Activated CD4-positive, alpha-beta memory T cell treated with anti-CD3 and anti-CD28 coated beads, Interleukin-2, amount 10 ng/mL, durations not matched to agents 7 days and 5 days (primary cell): ENCODE measurements around the gene MND1. TPM values are rescaled to one million over a fixed set of nuclear protein-coding genes. Genes with fewer than 3 reads are reported as not detected.
"Not testable (repeated sequence)": the region's sequence is repeated elsewhere in the genome, so short reads cannot be mapped to it uniquely, and the experiment has no call there.

ENCODE experiments used
- CTCF ChIA-PET: fragments of 350-600 bp; sonication (Branson Sonifier 250); formaldehyde crosslinking; loops from one replicate; lab custom pipeline; 2021; ENCODE audit warnings: antibody characterized with exemption, inconsistent platforms; lab: Charles Lee
- POLR2A ChIA-PET: fragments of 350-600 bp; sonication (Branson Sonifier 250); formaldehyde crosslinking; loops from one replicate; lab custom pipeline; 2021; ENCODE audit warnings: antibody characterized with exemption; lab: Charles Lee
- DNase-seq: peaks from one replicate; pipeline ENCODE4 v3.0.0-alpha.2; 2020
- H3K27ac Mint-ChIP-seq: one replicate; pipeline ENCODE4 v1.8.0; 2021; ENCODE audit warnings: mild to moderate bottlenecking, mixed read lengths
- H3K27me3 Mint-ChIP-seq: one replicate; pipeline ENCODE4 v1.8.0; 2021; ENCODE audit warnings: mixed read lengths
- H3K36me3 Mint-ChIP-seq: one replicate; pipeline ENCODE4 v1.8.0; 2021; ENCODE audit warnings: low read depth, mixed read lengths
- H3K4me1 Mint-ChIP-seq: one replicate; pipeline ENCODE4 v1.8.0; 2021; ENCODE audit warnings: mixed read lengths
- H3K4me3 Mint-ChIP-seq: one replicate; pipeline ENCODE4 v1.8.0; 2021; ENCODE audit warnings: mild to moderate bottlenecking, mixed read lengths
- H3K9me3 Mint-ChIP-seq: one replicate; pipeline ENCODE4 v1.8.0; 2021; ENCODE audit warnings: mixed read lengths
- total RNA-seq, 2 experiments: library from RNA; stranded (reverse); gene quantifications; one replicate each; pipeline ENCODE4 v1.2.3, GENCODE V29; 2021

The MND1 gene
- total RNA-seq, 2 experiments from 2014 or later = 20.8 to 21.7 TPM

DNA sequence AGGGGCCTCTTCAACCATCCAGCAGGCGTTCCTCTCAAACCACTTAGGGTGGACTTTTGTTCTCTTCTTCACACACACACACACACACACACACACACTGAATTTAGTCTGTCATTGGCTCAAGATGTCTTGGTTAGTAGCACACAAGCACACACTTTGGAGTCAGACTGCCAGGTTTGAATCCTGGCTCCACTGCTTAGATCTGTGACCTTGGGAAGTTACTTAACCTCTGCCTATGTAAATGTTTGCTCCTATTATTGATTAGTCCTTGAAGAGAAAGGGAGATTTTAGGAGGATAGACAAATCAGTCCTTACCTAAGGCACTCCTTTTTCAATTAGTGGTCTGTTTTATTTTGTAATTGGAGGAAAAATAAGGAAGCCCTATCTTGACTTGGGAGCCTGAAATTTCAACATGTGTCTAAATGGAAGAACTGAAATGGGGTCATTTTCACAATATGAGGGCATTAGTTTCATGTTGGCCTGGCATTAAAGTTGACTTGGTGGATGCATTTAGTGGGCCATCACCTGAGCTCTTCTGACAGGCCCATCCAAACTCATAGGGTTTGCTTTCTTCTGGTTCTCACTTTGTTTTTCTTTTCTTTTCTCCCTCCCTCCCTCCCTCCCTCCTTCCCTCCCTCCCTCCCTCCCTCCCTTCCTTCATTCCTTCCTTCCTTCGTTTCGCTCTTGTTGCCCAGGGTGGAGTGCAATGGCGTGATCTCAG is 108.3 kb downstream of the MND1 start:
- Mint-ChIP-seq H3K4me3 (no peak overlapping the region), H3K9me3 (no peaks in the 10 kb centered on the region), H3K27me3 (no peaks in the 10 kb centered on the region), H3K36me3 (no peaks in the 10 kb centered on the region), H3K4me1 (peaks cover 22% of the 10 kb centered on the region), H3K27ac (no peak overlapping the region)
- ChIA-PET POLR2A (interaction anchor here (1.7 kb wide), 1 partner anchor 13 kb away, joined by 4 read pairs; the partner anchor contains the start of gene TMEM131L), CTCF (interaction anchor here (0.6 kb wide), 1 partner anchor 898 kb away, joined by 3 read pairs; no protein-coding TSS in a partner anchor)
- no peak for DNase-seq

DNA sequence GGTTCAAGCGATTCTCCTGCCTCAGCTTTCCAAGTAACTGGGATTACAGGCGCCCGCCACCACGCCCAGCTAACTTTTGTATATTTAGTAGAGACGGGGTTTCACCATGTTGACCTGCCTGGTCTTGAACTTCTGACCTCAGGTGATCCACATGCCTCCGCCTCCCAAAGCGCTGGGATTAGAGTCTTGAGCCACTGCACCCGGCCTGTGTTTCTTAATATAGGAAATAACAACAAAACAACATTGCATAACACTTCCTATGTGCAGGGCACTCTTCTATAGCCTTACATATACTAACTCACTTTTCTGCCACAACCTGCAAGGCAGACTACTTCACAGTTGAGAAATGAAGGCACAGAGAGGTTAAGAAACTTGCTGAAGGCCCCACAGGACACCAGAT is 108.9 kb downstream of the MND1 start:
- no peak for DNase-seq
- no peak overlapping the region for H3K27ac Mint-ChIP-seq
- ChIA-PET POLR2A (no interaction called here), CTCF (interaction anchor here (0.6 kb wide), 1 partner anchor 899 kb away, joined by 3 read pairs; no protein-coding TSS in a partner anchor)
- no peaks in the 10 kb centered on the region for H3K36me3 Mint-ChIP-seq
- H3K4me3 Mint-ChIP-seq = no peak overlapping the region
- no peaks in the 10 kb centered on the region for H3K9me3 Mint-ChIP-seq
- H3K27me3 Mint-ChIP-seq = no peaks in the 10 kb centered on the region
- peaks cover 22% of the 10 kb centered on the region for H3K4me1 Mint-ChIP-seq

- H3K4me1 Mint-ChIP-seq = peaks cover 2% of the 10 kb centered on the region
- ChIA-PET POLR2A (interaction anchor here (1.1 kb wide), 1 partner anchor 9 kb away, joined by 5 read pairs; no protein-coding TSS in a partner anchor), CTCF (no interaction called here)
- no peak overlapping the region for H3K27ac Mint-ChIP-seq
- no peak overlapping the region for H3K4me3 Mint-ChIP-seq
- no peaks in the 10 kb centered on the region for H3K36me3 Mint-ChIP-seq
- no peaks in the 10 kb centered on the region for H3K9me3 Mint-ChIP-seq
- H3K27me3 Mint-ChIP-seq = no peaks in the 10 kb centered on the region
- no peak for DNase-seq
Observed at GRCh38 chr4:153458969-153459368, 114.5 kb downstream of the MND1 start.

DNA sequence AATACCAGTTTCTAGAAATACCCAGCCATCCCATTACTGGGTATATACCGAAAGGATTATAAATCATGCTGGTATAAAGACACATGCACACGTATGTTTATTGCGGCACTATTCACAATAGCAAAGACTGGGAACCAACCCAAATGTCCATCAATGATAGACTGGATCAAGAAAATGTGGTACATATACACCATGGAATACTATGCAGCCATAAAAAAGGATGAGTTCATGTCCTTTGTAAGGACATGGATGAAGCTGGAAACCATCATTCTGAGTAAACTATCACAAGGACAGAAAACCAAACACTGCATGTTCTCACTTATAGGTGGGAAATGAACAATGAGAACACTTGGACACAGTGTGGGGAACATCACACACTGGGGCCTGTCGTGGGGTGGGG is 117.1 kb downstream of the MND1 start:
- H3K27ac Mint-ChIP-seq, H3K27me3 Mint-ChIP-seq, POLR2A ChIA-PET, H3K9me3 Mint-ChIP-seq, H3K4me3 Mint-ChIP-seq, H3K36me3 Mint-ChIP-seq, CTCF ChIA-PET, DNase-seq: not testable (repeated sequence)
- peaks cover 15% of the 10 kb centered on the region for H3K4me1 Mint-ChIP-seq

- Mint-ChIP-seq H3K9me3 (no peaks in the 10 kb centered on the region), H3K27me3 (peaks cover 2% of the 10 kb centered on the region), H3K4me1 (peaks cover 28% of the 10 kb centered on the region), H3K36me3 (peaks cover 10% of the 10 kb centered on the region), H3K27ac (no peak overlapping the region), H3K4me3 (no peak overlapping the region)
- CTCF ChIA-PET = interaction anchor here (2.4 to 2.9 kb wide), 2 partner anchors 31 to 110 kb away, joined by 8 to 31 read pairs; no protein-coding TSS in a partner anchor
- DNase-seq = no peak
- POLR2A ChIA-PET = interaction anchor here (0.6 to 2.5 kb wide), 2 partner anchors 33 to 108 kb away, joined by 3 to 9 read pairs; no protein-coding TSS in a partner anchor
Observed at GRCh38 chr4:153464068-153464467, 119.6 kb downstream of the MND1 start.

Other genes with a start within 250 kb of the MND1 start
- under 1 TPM; 0.10 to 0.20 TPM for gene TRIM2, start 140.2 kb upstream of the MND1 start, total RNA-seq
- 10 to 100 TPM; 25.2 to 26.3 TPM for gene TMEM131L, start 121.7 kb downstream of the MND1 start, total RNA-seq